GM18873 (cell line): ENCODE measurements around the gene CLDN10.
"Not testable (repeated sequence)": the region's sequence is repeated elsewhere in the genome, so short reads cannot be mapped to it uniquely, and the experiment has no call there.

Experiments used
- ATAC-seq: cut with Tn5 transposase; IDR thresholded peaks from one replicate; pipeline ENCODE4 v1.9.1; 2021; ENCODE audit warnings: mild to moderate bottlenecking, moderate library complexity, moderate number of reproducible peaks; ENCODE audit not compliant: unreplicated experiment, low FRiP score

Gene CLDN10

GRCh38 chr13:95540888-95541287, 11.6 kb upstream of the CLDN10 start:
- ATAC-seq, result no peak

- no peak for ATAC-seq
Measured at GRCh38 chr13:95541308-95541707, 11.2 kb upstream of the CLDN10 start.

- ATAC-seq, result no peak
Measured at GRCh38 chr13:95541911-95542474, 10.5 kb upstream of the CLDN10 start.

GRCh38 chr13:95544293-95544692, 8.2 kb upstream of the CLDN10 start:
- no peak for ATAC-seq

GRCh38 chr13:95546919-95547318, 5.6 kb upstream of the CLDN10 start:
- no peak for ATAC-seq

GRCh38 chr13:95547531-95548167, 4.9 kb upstream of the CLDN10 start:
- no peak for ATAC-seq

GRCh38 chr13:95552208-95552538, 347 bp upstream of the CLDN10 start:
- ATAC-seq, result no peak

GRCh38 chr13:95553581-95554385, 1.3 kb downstream of the CLDN10 start:
- no peak for ATAC-seq

- no peak for ATAC-seq
Measured at GRCh38 chr13:95557013-95557412, 4.5 kb downstream of the CLDN10 start.

- no peak for ATAC-seq
Measured at GRCh38 chr13:95559100-95559499, 6.6 kb downstream of the CLDN10 start.

GRCh38 chr13:95560387-95560786, 7.9 kb downstream of the CLDN10 start:
- ATAC-seq, result no peak

- no peak for ATAC-seq
Measured at GRCh38 chr13:95564091-95564490, 11.6 kb downstream of the CLDN10 start.

- ATAC-seq, result no peak
Measured at GRCh38 chr13:95564733-95565291, 12.3 kb downstream of the CLDN10 start.

- ATAC-seq, result not testable (repeated sequence)
Measured at GRCh38 chr13:95565758-95566157, 13.2 kb downstream of the CLDN10 start.

GRCh38 chr13:95568131-95568530, 15.6 kb downstream of the CLDN10 start:
- no peak for ATAC-seq

GRCh38 chr13:95570016-95570415, 17.5 kb downstream of the CLDN10 start:
- no peak for ATAC-seq

- ATAC-seq, result no peak
Measured at GRCh38 chr13:95571941-95572340, 19.4 kb downstream of the CLDN10 start.

- ATAC-seq, result no peak
Measured at GRCh38 chr13:95573221-95573620, 20.7 kb downstream of the CLDN10 start.

GRCh38 chr13:95579303-95579702, 26.8 kb downstream of the CLDN10 start:
- ATAC-seq, result peak; percentile 86

GRCh38 chr13:95585867-95586266, 33.3 kb downstream of the CLDN10 start:
- ATAC-seq, result no peak

- ATAC-seq, result no peak
Measured at GRCh38 chr13:95588134-95588533, 35.6 kb downstream of the CLDN10 start.
